Measurements from ENCODE around the gene DCAF11.
A peak's percentile ranks its signal among the peaks of the same experiment; 100 is the strongest.

DCAF11 gene

GRCh38 chr14:24074625-24075484, 39.7 kb upstream of the DCAF11 start:
- no peaks in the 10 kb centered on the region for H3K36me3 ChIP-seq (ENCODE audit: insufficient read depth, low read length)
- no peaks in the 10 kb centered on the region for H3K9me3 ChIP-seq (ENCODE audit: low read length)
- TF ChIP-seq CTCF (IDR thresholded peaks at IDR 0.05; ENCODE audit: low read length): no peak
- H3F3A ChIP-seq (ENCODE audit: insufficient read depth, low read length): no peaks in the 10 kb centered on the region
- H3K79me2 ChIP-seq (ENCODE audit: insufficient read depth, low read length): no peaks in the 10 kb centered on the region
- H2AFZ ChIP-seq (ENCODE audit: low read length): no peak overlapping the region
- H3K4me3 ChIP-seq (ENCODE audit: low read depth, low read length, poor library complexity, severe bottlenecking): no peak overlapping the region
- no peak overlapping the region for H3K9ac ChIP-seq (ENCODE audit: low read length)
- H3K27me3 ChIP-seq (ENCODE audit: insufficient read depth, low read length): no peaks in the 10 kb centered on the region; the same call in 1 of the 2 replicates
- H4K20me1 ChIP-seq (ENCODE audit: insufficient read depth, low read length): no peaks in the 10 kb centered on the region
- peaks cover 7% of the 10 kb centered on the region for H3K4me1 ChIP-seq (ENCODE audit: insufficient read depth, low read length, severe bottlenecking)
- H3K9me2 ChIP-seq (ENCODE audit: low read depth, low read length): no peaks in the 10 kb centered on the region
- H3K4me2 ChIP-seq (ENCODE audit: low read length): no peak overlapping the region
- H3K27ac ChIP-seq (ENCODE audit: low read depth, low read length, poor library complexity, severe bottlenecking): no peak overlapping the region

GRCh38 chr14:24075485-24076301, 38.9 kb upstream of the DCAF11 start:
- Histone ChIP-seq H3K9me2 (ENCODE audit: low read depth, low read length) (no peaks in the 10 kb centered on the region), H2AFZ (ENCODE audit: low read length) (no peak overlapping the region), H3K4me3 (ENCODE audit: low read depth, low read length, poor library complexity, severe bottlenecking) (no peak overlapping the region), H3K9me3 (ENCODE audit: low read length) (no peaks in the 10 kb centered on the region), H3K79me2 (ENCODE audit: insufficient read depth, low read length) (no peaks in the 10 kb centered on the region), H3K27me3 (ENCODE audit: insufficient read depth, low read length) (no peaks in the 10 kb centered on the region; the same call in 1 of the 2 replicates), H3K36me3 (ENCODE audit: insufficient read depth, low read length) (no peaks in the 10 kb centered on the region), H3K4me2 (ENCODE audit: low read length) (peak overlapping the region; percentile 24; the same call in 1 of the 2 replicates), H4K20me1 (ENCODE audit: insufficient read depth, low read length) (no peaks in the 10 kb centered on the region), H3K4me1 (ENCODE audit: insufficient read depth, low read length, severe bottlenecking) (peaks cover 13% of the 10 kb centered on the region), H3K27ac (ENCODE audit: low read depth, low read length, poor library complexity, severe bottlenecking) (no peak overlapping the region), H3F3A (ENCODE audit: insufficient read depth, low read length) (no peaks in the 10 kb centered on the region), H3K9ac (ENCODE audit: low read length) (no peak overlapping the region)
- no peak for TF ChIP-seq EZH2 (IDR thresholded peaks at IDR 0.05; ENCODE audit: borderline replicate concordance, low read length)
- no peak for TF ChIP-seq CTCF (IDR thresholded peaks at IDR 0.05; ENCODE audit: low read length)

DNA sequence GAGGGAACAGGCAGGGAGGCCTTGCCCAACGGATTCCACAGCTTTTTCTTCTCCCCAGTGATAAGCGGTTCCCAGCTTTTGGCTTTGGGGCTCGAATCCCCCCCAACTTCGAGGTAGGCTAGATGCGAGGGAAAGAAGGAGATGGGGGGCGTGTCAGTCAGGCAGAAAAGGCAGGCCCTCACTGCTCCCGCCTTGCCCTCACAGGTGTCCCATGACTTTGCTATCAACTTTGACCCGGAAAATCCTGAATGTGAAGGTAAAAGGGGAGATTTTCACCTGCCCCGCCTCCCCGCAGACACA, 38.3 kb upstream of the DCAF11 start:
- H3K79me2 ChIP-seq (ENCODE audit: insufficient read depth, low read length): no peaks in the 10 kb centered on the region
- TF ChIP-seq EZH2 (IDR thresholded peaks at IDR 0.05; ENCODE audit: borderline replicate concordance, low read length) (no peak), CTCF (IDR thresholded peaks at IDR 0.05; ENCODE audit: low read length) (no peak)
- H3K4me3 ChIP-seq (ENCODE audit: low read depth, low read length, poor library complexity, severe bottlenecking): no peak overlapping the region
- no peak overlapping the region for H2AFZ ChIP-seq (ENCODE audit: low read length)
- peaks cover 16% of the 10 kb centered on the region for H3K4me1 ChIP-seq (ENCODE audit: insufficient read depth, low read length, severe bottlenecking)
- H3K9ac ChIP-seq (ENCODE audit: low read length): no peak overlapping the region
- no peaks in the 10 kb centered on the region for H3F3A ChIP-seq (ENCODE audit: insufficient read depth, low read length)
- H3K9me2 ChIP-seq (ENCODE audit: low read depth, low read length): no peaks in the 10 kb centered on the region
- no peaks in the 10 kb centered on the region; the same call in 1 of the 2 replicates for H3K27me3 ChIP-seq (ENCODE audit: insufficient read depth, low read length)
- no peaks in the 10 kb centered on the region for H4K20me1 ChIP-seq (ENCODE audit: insufficient read depth, low read length)
- no peaks in the 10 kb centered on the region for H3K9me3 ChIP-seq (ENCODE audit: low read length)
- no peak overlapping the region for H3K4me2 ChIP-seq (ENCODE audit: low read length)
- no peaks in the 10 kb centered on the region for H3K36me3 ChIP-seq (ENCODE audit: insufficient read depth, low read length)
- H3K27ac ChIP-seq (ENCODE audit: low read depth, low read length, poor library complexity, severe bottlenecking): no peak overlapping the region

All from OCI-LY1 (cell line).